HCT116 (cell line): ENCODE results near the gene ZKSCAN2.

Experiments used
- EZH2 ChIP-seq: fragments of 200-600 bp; sonication (generic); IDR thresholded peaks from 2 replicates; pipeline ENCODE4 v1.6.1; 2017; ENCODE audit warnings: antibody characterized with exemption, mixed run types
- ZNF274 ChIP-seq: fragments of 200-500 bp; sonication (Bioruptor generic); IDR thresholded peaks from 2 replicates; pipeline ENCODE4 v1.6.1; 2014; ENCODE audit warnings: mild to moderate bottlenecking, low read depth, low read length, inconsistent platforms
- TF ChIP-seq, protein P1 (sequence below), 3 experiments: fragments of 200-600 bp in 1 of 3; sonication (generic) in 1 of 3; IDR thresholded peaks in 2 of 3; conservative IDR thresholded peaks in 1 of 3; 2 replicates each; pipeline ENCODE4 v1.5.1; 2012 to 2017; ENCODE audit warnings: low read depth in 2 of 3, low read length in 2 of 3, antibody characterized with exemption in 1 of 3, borderline replicate concordance in 1 of 3, control low read depth in 1 of 3, mild to moderate bottlenecking in 1 of 3, mixed read lengths in 1 of 3, mixed run types in 1 of 3, moderate library complexity in 1 of 3; ENCODE audit not compliant: insufficient read depth in 1 of 3

- TF ChIP-seq, protein P1, sequence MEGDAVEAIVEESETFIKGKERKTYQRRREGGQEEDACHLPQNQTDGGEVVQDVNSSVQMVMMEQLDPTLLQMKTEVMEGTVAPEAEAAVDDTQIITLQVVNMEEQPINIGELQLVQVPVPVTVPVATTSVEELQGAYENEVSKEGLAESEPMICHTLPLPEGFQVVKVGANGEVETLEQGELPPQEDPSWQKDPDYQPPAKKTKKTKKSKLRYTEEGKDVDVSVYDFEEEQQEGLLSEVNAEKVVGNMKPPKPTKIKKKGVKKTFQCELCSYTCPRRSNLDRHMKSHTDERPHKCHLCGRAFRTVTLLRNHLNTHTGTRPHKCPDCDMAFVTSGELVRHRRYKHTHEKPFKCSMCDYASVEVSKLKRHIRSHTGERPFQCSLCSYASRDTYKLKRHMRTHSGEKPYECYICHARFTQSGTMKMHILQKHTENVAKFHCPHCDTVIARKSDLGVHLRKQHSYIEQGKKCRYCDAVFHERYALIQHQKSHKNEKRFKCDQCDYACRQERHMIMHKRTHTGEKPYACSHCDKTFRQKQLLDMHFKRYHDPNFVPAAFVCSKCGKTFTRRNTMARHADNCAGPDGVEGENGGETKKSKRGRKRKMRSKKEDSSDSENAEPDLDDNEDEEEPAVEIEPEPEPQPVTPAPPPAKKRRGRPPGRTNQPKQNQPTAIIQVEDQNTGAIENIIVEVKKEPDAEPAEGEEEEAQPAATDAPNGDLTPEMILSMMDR (IDR thresholded peaks at IDR 0.05 in 2 of 3, conservative IDR thresholded peaks at IDR 0.05 in 1 of 3; ENCODE audit: borderline replicate concordance in 1 of 3, insufficient read depth in 1 of 3, low read depth in 2 of 3, low read length in 2 of 3): no peak
- TF ChIP-seq ZNF274 (no peak), EZH2 (no peak)
Measured at GRCh38 chr16:25198021-25198420, 59.6 kb downstream of the ZKSCAN2 start.
